Ishikawa (cell line): ENCODE results near the gene RPS6KA2.

ENCODE experiments used
- EP300 ChIP-seq: IDR thresholded peaks from 2 replicates; pipeline ENCODE4 v1.6.1; 2012; ENCODE audit warnings: borderline replicate concordance
- RAD21 ChIP-seq: IDR thresholded peaks from 2 replicates; pipeline ENCODE4 v1.6.1; 2012; ENCODE audit warnings: low read depth

DNA sequence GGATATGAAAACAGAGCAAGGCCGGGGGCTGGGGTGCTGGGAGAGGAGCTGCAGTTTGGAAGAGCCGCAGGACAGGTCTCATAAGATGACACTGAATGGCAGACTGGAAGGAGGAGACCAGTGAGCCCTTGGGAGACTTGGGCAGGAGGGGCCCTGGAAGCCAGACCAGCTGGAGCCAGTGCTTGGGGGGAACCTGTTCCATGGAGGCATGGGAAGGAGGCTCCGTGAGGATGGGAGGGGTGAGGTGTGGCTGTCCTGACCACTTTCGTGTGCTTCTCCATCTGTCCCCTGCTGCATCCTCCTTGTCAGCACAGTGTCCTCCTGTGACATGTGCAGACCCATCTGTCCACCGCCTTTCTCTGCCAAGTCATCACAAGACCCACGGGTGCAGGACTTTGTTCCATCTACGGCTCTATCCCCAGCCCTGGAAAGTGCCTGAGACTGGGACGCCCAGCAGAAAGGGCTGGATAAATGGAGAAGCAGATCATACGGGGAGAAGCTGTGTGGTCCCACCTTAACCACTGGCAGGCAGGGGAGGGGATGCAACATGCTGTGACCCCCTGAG is 159.5 kb downstream of the RPS6KA2 start:
- TF ChIP-seq RAD21: no peak
- no peak for TF ChIP-seq EP300
